ENCODE measurements around the gene PDE4D.
A peak's percentile ranks its signal among the peaks of the same experiment; 100 is the strongest.

The PDE4D gene

GRCh38 chr5:59716966-59717500 lies 176.5 kb downstream of the PDE4D start:
- H3K9ac ChIP-seq (ENCODE audit: low read length): no peak overlapping the region
- no peak overlapping the region for H4K91ac ChIP-seq (ENCODE audit: low read length)
- no peak overlapping the region for H2BK5ac ChIP-seq (ENCODE audit: low read depth, low read length, poor library complexity, severe bottlenecking)
- 89% methylated on average over 1 of the region's 1 CpG for WGBS
- H2AFZ ChIP-seq (ENCODE audit: low read depth, low read length): no peak overlapping the region
- H3K79me1 ChIP-seq (replicated peaks; ENCODE audit: low read length, poor library complexity, severe bottlenecking): peaks cover 9% of the 10 kb centered on the region
- H3K4ac ChIP-seq (ENCODE audit: low read depth in 1 of 2, low read length in 2 of 2): no peak overlapping the region
- H3K27ac ChIP-seq (ENCODE audit: low read length, poor library complexity, severe bottlenecking): no peak overlapping the region
- no peak overlapping the region for H2BK120ac ChIP-seq (ENCODE audit: low read depth, low read length)
- no peaks in the 10 kb centered on the region for H3K9me3 ChIP-seq (ENCODE audit: control insufficient read depth, low read length)
- no peak overlapping the region for H3K18ac ChIP-seq (ENCODE audit: low read depth in 1 of 2, low read length in 2 of 2)
- no peak overlapping the region for H2BK12ac ChIP-seq (ENCODE audit: low read length in 2 of 2)
- no peak overlapping the region for H3K4me3 ChIP-seq (ENCODE audit: insufficient read depth in 1 of 2, low read depth in 1 of 2, low read length in 2 of 2)
- H3K23ac ChIP-seq (ENCODE audit: low read length in 2 of 2): no peak overlapping the region
- H3K4me1 ChIP-seq (ENCODE audit: control insufficient read depth, insufficient read depth, low read depth, low read length): peaks cover 1% of the 10 kb centered on the region
- no peak for DNase-seq
- H3K36me3 ChIP-seq (ENCODE audit: control insufficient read depth in 1 of 2, insufficient read depth in 2 of 2, low read depth in 1 of 2, low read length in 2 of 2): no peaks in the 10 kb centered on the region
- no peak overlapping the region for H4K8ac ChIP-seq (ENCODE audit: low read length)
- no peak overlapping the region for H3K14ac ChIP-seq (ENCODE audit: low read length in 2 of 2)
- H3K4me2 ChIP-seq (ENCODE audit: low read length, poor library complexity, severe bottlenecking): no peak overlapping the region
- H2BK15ac ChIP-seq (ENCODE audit: low read depth, poor library complexity, severe bottlenecking): no peak overlapping the region
- H2AK5ac ChIP-seq (ENCODE audit: low read length, severe bottlenecking): no peak overlapping the region
- H3K27me3 ChIP-seq (ENCODE audit: control insufficient read depth in 1 of 2, insufficient read depth in 1 of 2, low read length in 2 of 2): no peaks in the 10 kb centered on the region

GRCh38 chr5:59716029-59716428 lies 177.5 kb downstream of the PDE4D start:
- no peak overlapping the region for H4K91ac ChIP-seq (ENCODE audit: low read length)

GRCh38 chr5:59715228-59715627 lies 178.3 kb downstream of the PDE4D start:
- DNase-seq: no peak
- WGBS: 94% methylated on average over 5 of the region's 5 CpGs
- Histone ChIP-seq H3K9me3 (ENCODE audit: control insufficient read depth, low read length) (no peaks in the 10 kb centered on the region), H2BK12ac (ENCODE audit: low read length in 2 of 2) (no peak overlapping the region), H3K18ac (ENCODE audit: low read depth in 1 of 2, low read length in 2 of 2) (no peak overlapping the region), H2BK5ac (ENCODE audit: low read depth, low read length, poor library complexity, severe bottlenecking) (no peak overlapping the region), H2AK5ac (ENCODE audit: low read length, severe bottlenecking) (no peak overlapping the region), H3K4me3 (ENCODE audit: insufficient read depth in 1 of 2, low read depth in 1 of 2, low read length in 2 of 2) (no peak overlapping the region), H2BK120ac (ENCODE audit: low read depth, low read length) (no peak overlapping the region), H2AFZ (ENCODE audit: low read depth, low read length) (no peak overlapping the region), H3K4me1 (ENCODE audit: control insufficient read depth, insufficient read depth, low read depth, low read length) (peaks cover 1% of the 10 kb centered on the region), H4K91ac (ENCODE audit: low read length) (no peak overlapping the region), H3K79me1 (replicated peaks; ENCODE audit: low read length, poor library complexity, severe bottlenecking) (peaks cover 9% of the 10 kb centered on the region), H3K9ac (ENCODE audit: low read length) (no peak overlapping the region), H3K14ac (ENCODE audit: low read length in 2 of 2) (no peak overlapping the region), H4K8ac (ENCODE audit: low read length) (no peak overlapping the region), H3K36me3 (ENCODE audit: control insufficient read depth in 1 of 2, insufficient read depth in 2 of 2, low read depth in 1 of 2, low read length in 2 of 2) (no peaks in the 10 kb centered on the region), H3K27me3 (ENCODE audit: control insufficient read depth in 1 of 2, insufficient read depth in 1 of 2, low read length in 2 of 2) (no peaks in the 10 kb centered on the region), H3K23ac (ENCODE audit: low read length in 2 of 2) (no peak overlapping the region), H2BK15ac (ENCODE audit: low read depth, poor library complexity, severe bottlenecking) (no peak overlapping the region), H3K4ac (ENCODE audit: low read depth in 1 of 2, low read length in 2 of 2) (no peak overlapping the region), H3K4me2 (ENCODE audit: low read length, poor library complexity, severe bottlenecking) (no peak overlapping the region), H3K27ac (ENCODE audit: low read length, poor library complexity, severe bottlenecking) (no peak overlapping the region)

More at GRCh38 chr5:59716029-59716428, 177.5 kb downstream of the PDE4D start:
- no peak overlapping the region for H3K18ac ChIP-seq (ENCODE audit: low read depth in 1 of 2, low read length in 2 of 2)
- H2BK12ac ChIP-seq (ENCODE audit: low read length in 2 of 2): no peak overlapping the region
- no peak overlapping the region for H3K9ac ChIP-seq (ENCODE audit: low read length)
- no peak overlapping the region for H2BK15ac ChIP-seq (ENCODE audit: low read depth, poor library complexity, severe bottlenecking)
- H3K27me3 ChIP-seq (ENCODE audit: control insufficient read depth in 1 of 2, insufficient read depth in 1 of 2, low read length in 2 of 2): no peaks in the 10 kb centered on the region
- WGBS: 97% methylated on average over 9 of the region's 9 CpGs
- H2BK120ac ChIP-seq (ENCODE audit: low read depth, low read length): no peak overlapping the region
- no peaks in the 10 kb centered on the region for H3K9me3 ChIP-seq (ENCODE audit: control insufficient read depth, low read length)
- no peak for DNase-seq
- H3K4me2 ChIP-seq (ENCODE audit: low read length, poor library complexity, severe bottlenecking): no peak overlapping the region
- H3K27ac ChIP-seq (ENCODE audit: low read length, poor library complexity, severe bottlenecking): no peak overlapping the region
- no peak overlapping the region for H3K4me3 ChIP-seq (ENCODE audit: insufficient read depth in 1 of 2, low read depth in 1 of 2, low read length in 2 of 2)
- H3K14ac ChIP-seq (ENCODE audit: low read length in 2 of 2): no peak overlapping the region
- H2AK5ac ChIP-seq (ENCODE audit: low read length, severe bottlenecking): no peak overlapping the region
- H3K36me3 ChIP-seq (ENCODE audit: control insufficient read depth in 1 of 2, insufficient read depth in 2 of 2, low read depth in 1 of 2, low read length in 2 of 2): no peaks in the 10 kb centered on the region
- no peak overlapping the region for H4K8ac ChIP-seq (ENCODE audit: low read length)
- H3K4ac ChIP-seq (ENCODE audit: low read depth in 1 of 2, low read length in 2 of 2): no peak overlapping the region
- no peak overlapping the region for H2BK5ac ChIP-seq (ENCODE audit: low read depth, low read length, poor library complexity, severe bottlenecking)
- no peak overlapping the region for H3K23ac ChIP-seq (ENCODE audit: low read length in 2 of 2)
- no peak overlapping the region for H2AFZ ChIP-seq (ENCODE audit: low read depth, low read length)
- peaks cover 9% of the 10 kb centered on the region for H3K79me1 ChIP-seq (replicated peaks; ENCODE audit: low read length, poor library complexity, severe bottlenecking)
- H3K4me1 ChIP-seq (ENCODE audit: control insufficient read depth, insufficient read depth, low read depth, low read length): peaks cover 1% of the 10 kb centered on the region

- no peak overlapping the region for H3K4ac ChIP-seq (ENCODE audit: low read depth in 1 of 2, low read length in 2 of 2)
- no peak overlapping the region for H3K14ac ChIP-seq (ENCODE audit: low read length in 2 of 2)
- no peak overlapping the region for H2AK5ac ChIP-seq (ENCODE audit: low read length, severe bottlenecking)
- H2BK15ac ChIP-seq (ENCODE audit: low read depth, poor library complexity, severe bottlenecking): no peak overlapping the region
- 98% methylated on average over 6 of the region's 6 CpGs for WGBS
- no peaks in the 10 kb centered on the region for H3K27me3 ChIP-seq (ENCODE audit: control insufficient read depth in 1 of 2, insufficient read depth in 1 of 2, low read length in 2 of 2)
- no peak overlapping the region for H3K23ac ChIP-seq (ENCODE audit: low read length in 2 of 2)
- peak overlapping the region; percentile 56 for H4K8ac ChIP-seq (ENCODE audit: low read length)
- H3K36me3 ChIP-seq (ENCODE audit: control insufficient read depth in 1 of 2, insufficient read depth in 2 of 2, low read depth in 1 of 2, low read length in 2 of 2): no peaks in the 10 kb centered on the region
- H3K4me3 ChIP-seq (ENCODE audit: insufficient read depth in 1 of 2, low read depth in 1 of 2, low read length in 2 of 2): no peak overlapping the region
- no peak overlapping the region for H3K18ac ChIP-seq (ENCODE audit: low read depth in 1 of 2, low read length in 2 of 2)
- H3K79me1 ChIP-seq (replicated peaks; ENCODE audit: low read length, poor library complexity, severe bottlenecking): peaks cover 9% of the 10 kb centered on the region
- no peak overlapping the region for H2AFZ ChIP-seq (ENCODE audit: low read depth, low read length)
- DNase-seq: no peak
- H2BK120ac ChIP-seq (ENCODE audit: low read depth, low read length): no peak overlapping the region
- peaks cover 1% of the 10 kb centered on the region for H3K4me1 ChIP-seq (ENCODE audit: control insufficient read depth, insufficient read depth, low read depth, low read length)
- no peak overlapping the region for H3K4me2 ChIP-seq (ENCODE audit: low read length, poor library complexity, severe bottlenecking)
- H2BK5ac ChIP-seq (ENCODE audit: low read depth, low read length, poor library complexity, severe bottlenecking): no peak overlapping the region
- no peak overlapping the region for H4K91ac ChIP-seq (ENCODE audit: low read length)
- H3K9ac ChIP-seq (ENCODE audit: low read length): no peak overlapping the region
- no peak overlapping the region for H2BK12ac ChIP-seq (ENCODE audit: low read length in 2 of 2)
- H3K9me3 ChIP-seq (ENCODE audit: control insufficient read depth, low read length): no peaks in the 10 kb centered on the region
- H3K27ac ChIP-seq (ENCODE audit: low read length, poor library complexity, severe bottlenecking): no peak overlapping the region
These were observed 180.1 kb downstream of the PDE4D start for GRCh38 chr5:59713498-59713844.

All from mesenchymal stem cell (in vitro differentiated cells and primary cell).